ENCODE data around the gene PDCD1.
A peak's percentile ranks its signal among the peaks of the same experiment; 100 is the strongest.
"Not testable (repeated sequence)": the region's sequence is repeated elsewhere in the genome, so short reads cannot be mapped to it uniquely, and the experiment has no call there.

The PDCD1 gene

DNA sequence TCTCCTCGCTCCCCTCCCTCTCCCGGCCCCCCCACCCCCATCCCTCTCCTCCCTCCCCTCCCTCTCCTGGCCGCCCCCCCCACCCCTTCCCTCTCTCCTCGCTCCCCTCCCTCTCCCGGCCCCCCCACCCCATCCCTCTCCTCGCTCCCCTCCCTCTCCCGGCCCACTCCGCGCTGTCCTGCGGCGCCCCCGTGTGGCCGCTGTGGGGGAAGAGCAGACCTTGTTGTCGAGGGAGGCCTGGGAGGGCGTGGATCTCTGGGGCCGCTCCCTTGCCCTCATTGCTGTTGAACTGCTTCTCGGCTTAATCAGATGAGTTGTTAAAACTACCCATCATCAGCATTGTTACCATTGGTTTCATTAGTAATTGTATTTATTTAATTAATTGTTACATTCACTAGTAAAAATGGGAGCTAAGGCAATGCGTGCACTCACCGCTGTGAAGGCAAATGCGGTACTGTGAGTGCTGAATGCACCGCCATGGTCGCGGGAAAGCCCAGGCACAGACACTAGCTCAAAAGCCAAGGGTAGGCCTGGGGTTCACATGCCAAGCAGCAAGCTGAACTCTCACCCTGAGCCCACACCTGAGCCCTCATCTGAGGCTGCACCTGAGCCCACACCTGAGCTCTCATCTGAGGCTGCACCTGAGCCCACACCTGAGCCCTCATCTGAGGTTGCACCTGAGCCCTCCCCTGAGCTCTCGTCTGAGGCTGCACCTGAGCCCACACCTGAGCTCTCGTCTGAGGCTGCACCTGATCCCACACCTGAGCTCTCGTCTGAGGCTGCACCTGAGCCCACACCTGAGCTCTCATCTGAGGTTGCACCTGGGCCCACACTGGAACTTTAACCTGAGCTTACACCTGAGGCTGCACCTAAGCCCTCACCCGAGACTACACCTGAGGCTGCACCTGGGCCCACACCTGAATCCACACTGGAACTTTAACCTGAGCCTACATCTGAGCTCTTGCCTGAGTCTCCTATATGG is 19.6 kb upstream of the PDCD1 start:
- peak; percentile 67 for DNase-seq (ENCODE audit: low read depth)

- no peak for DNase-seq (ENCODE audit: low read depth)
These were observed 18.5 kb upstream of the PDCD1 start for GRCh38 chr2:241877197-241877685.

- no peak for DNase-seq (ENCODE audit: low read depth)
These were observed 18.0 kb upstream of the PDCD1 start for GRCh38 chr2:241876528-241877196.

- DNase-seq (ENCODE audit: low read depth), result not testable (repeated sequence)
These were observed 17.2 kb upstream of the PDCD1 start for GRCh38 chr2:241875754-241876527.

- DNase-seq (ENCODE audit: low read depth), result no peak
These were observed 15.7 kb upstream of the PDCD1 start for GRCh38 chr2:241874277-241874925.

GRCh38 chr2:241873803-241874110 is 15.1 kb upstream of the PDCD1 start:
- DNase-seq (ENCODE audit: low read depth), result no peak

DNA sequence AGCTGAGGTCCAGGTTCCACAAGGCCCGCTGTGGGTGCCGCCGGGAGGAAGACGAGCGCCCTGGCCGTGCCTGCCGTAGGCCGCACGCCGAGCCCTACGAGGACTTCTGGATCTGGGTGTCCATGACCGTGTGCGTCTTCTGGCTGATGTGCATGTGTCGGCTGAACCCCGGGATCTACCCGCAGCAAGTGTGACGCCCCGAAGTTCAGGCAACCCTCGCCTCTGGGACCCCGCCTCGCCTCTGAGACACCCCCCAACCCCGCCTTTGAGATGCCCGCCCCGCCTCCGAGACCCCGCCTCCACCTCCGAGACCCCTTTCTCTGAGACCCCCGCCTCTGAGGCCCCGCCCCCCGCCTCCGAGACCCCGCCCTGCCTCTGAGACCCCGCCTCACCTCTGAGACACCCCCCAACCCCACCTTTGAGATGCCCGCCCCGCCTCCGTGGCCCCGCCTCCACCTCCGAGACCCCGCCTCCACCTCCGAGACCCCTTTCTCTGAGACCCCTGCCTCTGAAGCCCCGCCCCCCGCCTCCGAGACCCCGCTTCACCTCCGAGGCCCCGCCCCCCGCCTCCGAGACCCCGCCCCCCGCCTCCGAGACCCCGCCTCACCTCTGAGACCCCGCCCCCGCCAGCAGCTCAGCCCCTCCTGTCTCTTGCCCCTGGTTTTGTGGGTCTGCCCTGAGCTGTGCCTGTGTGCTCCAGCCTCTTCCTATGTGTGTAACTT is 14.5 kb upstream of the PDCD1 start:
- DNase-seq (ENCODE audit: low read depth), result no peak

DNA sequence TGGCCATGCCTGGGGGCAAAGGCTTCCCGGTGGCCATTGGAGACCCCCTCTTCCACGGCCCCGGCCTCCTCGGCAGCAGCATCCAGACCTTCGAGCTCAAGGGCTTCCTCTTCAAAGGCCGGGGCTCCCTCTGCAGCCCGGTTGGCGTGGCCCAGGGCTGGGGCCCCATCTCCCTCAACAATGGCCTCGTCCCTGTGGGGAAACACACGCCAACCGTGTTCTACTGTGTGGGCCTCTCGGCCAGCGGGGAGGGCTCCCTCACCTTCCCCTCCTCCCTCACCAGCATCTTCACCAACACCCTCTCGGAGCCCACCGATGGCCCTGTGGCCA is 13.6 kb upstream of the PDCD1 start:
- DNase-seq (ENCODE audit: low read depth), result no peak

- DNase-seq (ENCODE audit: low read depth), result no peak
These were observed 13.0 kb upstream of the PDCD1 start for GRCh38 chr2:241871538-241872312.

DNA sequence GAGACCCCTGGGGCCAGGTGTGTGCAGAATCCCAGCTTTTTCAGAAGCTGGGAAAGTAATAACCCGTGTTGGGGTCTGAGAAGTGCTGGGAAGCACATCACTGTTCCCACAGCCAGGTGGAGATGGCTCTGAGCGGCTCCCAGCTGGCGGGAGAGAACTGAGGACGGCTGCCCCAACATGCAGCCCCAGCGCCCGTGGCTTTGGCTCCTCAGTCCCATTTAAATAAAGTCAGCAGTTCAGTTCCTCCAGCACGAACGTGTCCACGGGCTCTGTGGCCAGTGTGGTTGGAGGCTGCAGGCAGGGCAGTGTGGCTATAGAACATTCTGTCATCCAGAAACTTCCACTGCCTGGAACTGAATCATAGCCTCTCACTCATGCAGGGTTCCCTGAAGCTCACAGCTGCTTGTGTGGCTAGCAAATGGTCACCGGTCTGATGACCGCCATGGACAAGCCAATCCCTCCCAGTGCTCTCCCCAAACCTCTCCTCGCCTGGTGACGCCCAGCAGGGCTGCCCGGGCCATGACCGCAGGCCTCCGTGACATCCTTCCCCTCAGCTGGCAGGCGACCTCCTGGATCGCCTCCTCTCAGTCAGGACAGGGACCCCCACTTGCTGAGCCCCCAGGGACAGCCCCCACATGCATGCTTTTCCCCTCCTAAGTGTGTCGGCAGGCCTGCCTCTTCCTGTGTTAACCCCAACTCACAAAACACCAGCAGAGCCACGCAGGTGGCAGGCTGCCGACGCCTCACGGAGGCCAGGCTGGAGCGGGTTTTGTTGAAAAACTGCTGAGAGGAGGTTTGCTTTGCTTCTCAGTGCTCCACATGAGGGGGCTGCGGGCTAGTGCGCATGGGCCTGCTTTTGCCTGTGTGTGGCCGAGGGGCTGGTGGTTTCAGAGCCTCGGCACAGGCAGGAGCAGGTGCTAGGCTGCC is 12.2 kb upstream of the PDCD1 start:
- DNase-seq (ENCODE audit: low read depth), result no peak

DNA sequence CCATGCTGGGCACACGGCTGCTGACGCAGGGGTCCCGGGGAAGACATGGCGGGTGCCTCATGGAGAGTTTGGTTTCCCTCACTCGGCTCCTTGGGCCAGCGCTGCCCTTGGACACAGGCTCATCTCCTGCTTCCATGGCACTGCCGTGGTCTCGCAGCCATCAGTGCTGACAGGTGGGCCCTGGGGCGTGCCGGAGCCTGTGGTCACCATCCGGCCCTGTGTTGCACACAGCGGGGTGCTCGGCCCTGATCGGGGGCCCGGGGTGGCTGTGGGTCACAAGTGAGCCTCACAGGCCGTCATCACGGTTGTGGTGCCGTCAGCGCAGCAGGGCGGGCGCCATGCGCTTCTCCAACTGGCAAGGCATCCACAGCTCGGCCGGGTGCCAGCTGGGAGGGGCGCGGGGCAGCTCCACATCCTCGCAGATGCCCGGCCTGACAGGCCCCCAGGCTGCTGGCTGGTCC is 11.4 kb upstream of the PDCD1 start:
- no peak for DNase-seq (ENCODE audit: low read depth)

- DNase-seq (ENCODE audit: low read depth), result no peak
These were observed 10.6 kb upstream of the PDCD1 start, which contains the start of gene RTP5 for GRCh38 chr2:241869087-241869961. TSS of gene RTP5 (plus strand) at chr2:241869729. CDS start at chr2:241869757, 28 bp downstream.

DNA sequence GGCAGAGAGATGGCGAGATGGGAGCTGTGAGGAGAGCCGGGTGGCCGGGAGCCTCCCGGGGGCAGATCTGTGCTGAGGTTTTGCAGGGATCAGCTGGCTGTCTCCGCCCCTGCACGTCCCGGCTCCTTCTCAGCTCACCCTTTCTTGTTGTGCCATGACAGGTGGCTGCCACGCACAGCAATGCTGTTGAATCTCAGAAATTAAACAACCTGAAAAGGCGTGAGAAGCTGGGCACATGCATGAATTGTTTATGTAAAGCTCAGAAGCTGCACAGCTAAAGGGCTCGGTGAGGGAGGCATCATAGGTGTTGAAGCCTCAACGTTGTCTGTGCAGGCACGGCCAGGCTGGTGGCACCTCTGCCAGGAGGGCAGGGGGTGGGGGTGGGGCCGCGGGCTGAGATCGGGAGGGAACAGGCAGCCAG is 10.0 kb upstream of the PDCD1 start:
- DNase-seq (ENCODE audit: low read depth), result no peak

DNA sequence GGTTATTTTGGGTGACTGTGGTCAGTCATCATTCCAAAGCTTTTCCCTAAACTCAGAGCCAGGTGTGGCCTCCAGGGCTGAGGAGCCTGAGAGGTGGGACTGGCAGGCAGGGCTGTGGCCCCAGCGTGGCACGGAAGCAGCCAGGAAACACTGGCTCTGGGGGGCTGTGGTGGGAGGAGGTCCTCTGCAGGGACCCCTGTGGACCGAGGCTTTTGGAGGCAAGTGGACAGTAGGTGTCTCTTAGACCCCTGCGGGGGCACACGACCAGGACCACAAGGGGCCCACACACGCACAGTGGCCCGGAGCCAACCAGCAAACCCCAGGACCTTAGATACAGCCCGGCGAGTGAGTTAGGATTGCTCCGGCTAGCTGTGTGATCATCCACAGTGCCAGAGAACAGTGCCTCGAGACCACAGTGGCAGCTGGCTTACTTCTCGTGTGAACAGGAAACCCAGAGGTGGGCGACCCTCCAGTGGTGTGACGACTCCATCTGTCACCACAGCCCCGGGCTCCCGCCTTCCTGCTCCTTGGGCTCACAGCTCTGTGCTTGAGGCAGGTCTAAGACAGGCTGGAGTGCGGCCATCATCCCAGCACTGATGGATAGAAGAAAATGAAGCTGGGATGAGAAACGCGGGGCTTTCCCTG is 9.2 kb upstream of the PDCD1 start:
- no peak for DNase-seq (ENCODE audit: low read depth)

GRCh38 chr2:241866790-241867645 is 8.3 kb upstream of the PDCD1 start:
- DNase-seq (ENCODE audit: low read depth), result no peak

DNA sequence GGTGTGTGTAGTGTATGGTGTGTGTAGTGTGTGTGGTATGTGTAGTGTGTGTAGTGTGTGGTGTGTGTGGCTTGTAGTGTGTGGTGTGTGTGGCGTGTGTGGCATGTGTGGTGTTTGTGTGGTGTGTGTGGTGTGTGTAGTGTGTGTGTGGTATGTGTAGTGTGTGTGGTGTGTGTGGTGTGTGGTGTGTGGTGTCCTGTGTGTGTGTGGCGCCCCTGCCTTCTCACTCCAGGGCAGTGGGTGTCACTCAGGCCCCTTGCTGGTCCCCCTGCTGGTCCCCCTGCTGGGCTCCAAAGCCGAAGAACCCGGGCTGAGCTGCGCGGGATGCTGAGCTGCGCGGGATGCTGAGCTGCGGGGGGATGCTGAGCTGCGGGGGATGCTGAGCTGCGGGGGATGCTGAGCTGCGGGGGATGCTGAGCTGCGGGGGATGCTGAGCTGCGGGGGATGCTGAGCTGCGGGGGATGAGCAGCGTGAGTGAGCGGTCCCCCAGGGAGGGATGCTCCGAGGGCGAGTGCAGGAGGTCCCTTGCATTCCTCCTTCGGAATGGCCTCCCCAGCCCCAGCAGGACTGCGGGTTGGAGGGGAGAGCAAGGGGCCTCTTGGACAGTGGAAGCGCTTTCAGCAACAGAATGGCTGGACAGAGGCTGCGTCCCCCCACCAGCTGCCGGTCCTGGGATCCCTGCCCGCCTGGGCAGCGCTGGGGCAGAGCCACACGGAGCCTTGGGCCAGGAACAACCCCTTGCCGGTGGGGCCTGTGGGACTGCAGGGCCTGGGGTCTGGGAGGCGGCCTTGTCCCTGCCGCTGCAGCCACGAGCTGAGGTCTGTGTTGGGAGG is 7.5 kb upstream of the PDCD1 start:
- DNase-seq (ENCODE audit: low read depth), result no peak

Data from T follicular helper cell (primary cell).